DOHH2 (cell line): Measurements from ENCODE around the gene ZBTB16.

Experiments used
- H3F3A ChIP-seq: fragments of 200-600 bp; sonication (generic), shearing (Covaris generic); 2 replicates; pipeline ENCODE4 v1.6.0; 2016; ENCODE audit warnings: antibody characterized with exemption, mild to moderate bottlenecking; ENCODE audit not compliant: control insufficient read depth, insufficient read depth
- H3K27ac ChIP-seq: fragments of 200-600 bp; sonication (generic); 2 replicates; pipeline ENCODE4 v1.5.1; 2014; ENCODE audit warnings: low read depth, mild to moderate bottlenecking, low read length, moderate library complexity
- H3K27me3 ChIP-seq: fragments of 200-600 bp; sonication (generic); 2 replicates; pipeline ENCODE4 v1.6.1; 2014; ENCODE audit warnings: mild to moderate bottlenecking, low read length, mixed read lengths; ENCODE audit not compliant: control insufficient read depth
- H3K36me3 ChIP-seq: fragments of 200-600 bp; sonication (generic); 2 replicates; pipeline ENCODE4 v1.6.1; 2014; ENCODE audit warnings: mild to moderate bottlenecking, low read length, moderate library complexity, mixed read lengths; ENCODE audit not compliant: control insufficient read depth
- H3K4me1 ChIP-seq: fragments of 200-600 bp; sonication (generic); 2 replicates; pipeline ENCODE4 v1.6.1; 2014; ENCODE audit warnings: mild to moderate bottlenecking, low read length, mixed read lengths; ENCODE audit not compliant: control insufficient read depth
- H3K4me2 ChIP-seq: fragments of 200-600 bp; sonication (generic); 2 replicates; pipeline ENCODE4 v1.6.0; 2014; ENCODE audit warnings: mild to moderate bottlenecking, low read length, moderate library complexity
- H3K4me3 ChIP-seq: fragments of 200-600 bp; sonication (generic); 2 replicates; pipeline ENCODE4 v1.5.1; 2014; ENCODE audit warnings: mild to moderate bottlenecking, low read length, mixed read lengths
- H3K79me2 ChIP-seq: fragments of 200-600 bp; sonication (generic); 2 replicates; pipeline ENCODE4 v1.6.1; 2014; ENCODE audit warnings: mild to moderate bottlenecking, low read length, mixed read lengths; ENCODE audit not compliant: control insufficient read depth
- H3K9me2 ChIP-seq: fragments of 200-600 bp; sonication (generic); replicated peaks from 2 replicates; pipeline ENCODE4 v1.6.1; 2014; ENCODE audit warnings: mild to moderate bottlenecking, low read length, mixed read lengths; ENCODE audit not compliant: control insufficient read depth
- H3K9me3 ChIP-seq: fragments of 200-600 bp; sonication (generic); 2 replicates; pipeline ENCODE4 v1.6.1; 2014; ENCODE audit warnings: antibody characterized with exemption, low read length, mixed read lengths; ENCODE audit not compliant: control insufficient read depth, insufficient read depth
- H4K20me1 ChIP-seq: fragments of 200-600 bp; sonication (generic); 2 replicates; pipeline ENCODE4 v1.6.0; 2014; ENCODE audit warnings: low read depth, mild to moderate bottlenecking, antibody characterized with exemption, low read length, moderate library complexity; ENCODE audit not compliant: control insufficient read depth, insufficient read depth
- EZH2phosphoT487 ChIP-seq: fragments of 200-600 bp; sonication (generic); IDR thresholded peaks from 2 replicates; pipeline ENCODE4 v1.6.1; 2017; ENCODE audit warnings: borderline replicate concordance, mild to moderate bottlenecking, antibody characterized with exemption, low read length, moderate library complexity, mixed read lengths
- TF ChIP-seq, protein P1 (sequence below): fragments of 200-600 bp; sonication (generic); IDR thresholded peaks from one replicate; pipeline ENCODE4 v1.5.1; 2014; ENCODE audit warnings: antibody characterized with exemption, mild to moderate bottlenecking, low read depth, low read length; ENCODE audit not compliant: poor library complexity, severe bottlenecking

The ZBTB16 gene

DNA sequence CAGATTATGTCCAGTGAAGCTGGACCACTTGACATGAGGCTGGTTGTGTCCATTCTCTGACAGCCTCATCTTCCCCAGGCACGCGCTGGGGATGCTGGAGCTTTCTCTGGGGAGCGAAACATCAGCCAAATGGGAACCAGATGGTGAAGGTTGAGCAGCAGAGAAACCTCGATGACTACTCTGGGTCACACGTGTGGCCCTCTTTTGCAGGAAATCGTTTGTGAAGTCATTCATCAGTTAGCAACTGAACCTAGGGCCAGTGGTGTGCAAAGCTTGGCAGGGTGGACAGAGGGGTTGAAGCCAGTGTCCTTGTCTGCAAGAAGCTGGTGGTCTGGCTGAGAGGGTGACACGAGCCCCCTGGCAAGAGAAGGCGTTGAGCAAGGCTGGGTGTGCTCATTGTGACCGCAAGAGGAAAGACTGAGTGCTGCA is 109.8 kb downstream of the ZBTB16 start:
- Histone ChIP-seq H3K9me3 (no peaks in the 10 kb centered on the region), H3K4me3 (no peak overlapping the region), H4K20me1 (no peaks in the 10 kb centered on the region), H3K79me2 (no peaks in the 10 kb centered on the region), H3F3A (peaks cover 3% of the 10 kb centered on the region), H3K36me3 (no peaks in the 10 kb centered on the region), H3K4me2 (no peak overlapping the region), H3K27ac (no peak overlapping the region), H3K4me1 (peaks cover 79% of the 10 kb centered on the region), H3K9me2 (no peaks in the 10 kb centered on the region), H3K27me3 (no peaks in the 10 kb centered on the region)
- TF ChIP-seq, protein P1, sequence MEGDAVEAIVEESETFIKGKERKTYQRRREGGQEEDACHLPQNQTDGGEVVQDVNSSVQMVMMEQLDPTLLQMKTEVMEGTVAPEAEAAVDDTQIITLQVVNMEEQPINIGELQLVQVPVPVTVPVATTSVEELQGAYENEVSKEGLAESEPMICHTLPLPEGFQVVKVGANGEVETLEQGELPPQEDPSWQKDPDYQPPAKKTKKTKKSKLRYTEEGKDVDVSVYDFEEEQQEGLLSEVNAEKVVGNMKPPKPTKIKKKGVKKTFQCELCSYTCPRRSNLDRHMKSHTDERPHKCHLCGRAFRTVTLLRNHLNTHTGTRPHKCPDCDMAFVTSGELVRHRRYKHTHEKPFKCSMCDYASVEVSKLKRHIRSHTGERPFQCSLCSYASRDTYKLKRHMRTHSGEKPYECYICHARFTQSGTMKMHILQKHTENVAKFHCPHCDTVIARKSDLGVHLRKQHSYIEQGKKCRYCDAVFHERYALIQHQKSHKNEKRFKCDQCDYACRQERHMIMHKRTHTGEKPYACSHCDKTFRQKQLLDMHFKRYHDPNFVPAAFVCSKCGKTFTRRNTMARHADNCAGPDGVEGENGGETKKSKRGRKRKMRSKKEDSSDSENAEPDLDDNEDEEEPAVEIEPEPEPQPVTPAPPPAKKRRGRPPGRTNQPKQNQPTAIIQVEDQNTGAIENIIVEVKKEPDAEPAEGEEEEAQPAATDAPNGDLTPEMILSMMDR: no peak
- TF ChIP-seq EZH2phosphoT487: no peak

DNA sequence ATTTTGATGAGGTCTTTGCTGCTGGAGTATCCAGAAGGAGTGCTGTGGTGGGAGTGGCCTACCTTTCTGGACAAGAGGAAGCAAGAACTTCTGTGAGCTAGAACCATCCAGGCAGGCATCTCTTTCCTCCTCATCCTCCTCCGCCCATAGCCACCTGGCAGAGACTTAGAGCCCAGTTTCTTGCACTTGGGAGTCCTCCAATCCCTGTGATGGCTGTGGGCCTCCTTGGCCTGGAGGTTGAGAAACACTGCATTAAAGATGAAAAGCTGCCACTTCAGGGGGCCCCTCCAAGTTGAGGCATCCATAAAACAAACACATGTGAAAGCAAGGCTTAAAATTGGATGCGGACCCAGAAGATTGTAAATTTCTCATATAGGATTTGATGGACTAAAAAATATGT is 110.3 kb downstream of the ZBTB16 start:
- H3K27me3 ChIP-seq: no peaks in the 10 kb centered on the region
- no peaks in the 10 kb centered on the region for H3K9me2 ChIP-seq
- no peaks in the 10 kb centered on the region for H3K79me2 ChIP-seq
- H4K20me1 ChIP-seq: no peaks in the 10 kb centered on the region
- H3K4me2 ChIP-seq: no peak overlapping the region
- H3K27ac ChIP-seq: no peak overlapping the region
- no peaks in the 10 kb centered on the region for H3K36me3 ChIP-seq
- TF ChIP-seq, protein P1: no peak
- no peak for TF ChIP-seq EZH2phosphoT487
- H3K4me3 ChIP-seq: no peak overlapping the region
- H3K4me1 ChIP-seq: peaks cover 74% of the 10 kb centered on the region
- H3K9me3 ChIP-seq: no peaks in the 10 kb centered on the region
- H3F3A ChIP-seq: peaks cover 3% of the 10 kb centered on the region

DNA sequence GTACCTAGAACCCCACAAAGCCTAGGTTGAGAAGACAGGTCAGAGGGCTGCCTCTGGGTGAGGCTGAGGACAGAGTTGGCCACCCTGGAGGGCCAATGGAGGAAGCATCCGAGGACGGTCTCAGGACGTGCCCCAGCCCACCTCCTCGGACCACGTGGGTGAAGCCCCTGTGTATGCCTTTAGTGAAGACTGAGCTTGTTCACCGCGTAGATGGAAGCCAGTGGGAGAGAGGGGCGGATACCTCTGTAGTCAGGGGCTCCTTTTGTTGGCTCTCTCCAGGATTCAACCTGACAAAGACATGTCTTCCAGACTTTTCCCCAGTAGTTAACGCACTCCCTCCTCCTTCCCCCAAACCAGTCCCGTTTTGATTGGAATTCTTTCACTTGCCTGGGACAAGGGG is 110.7 kb downstream of the ZBTB16 start:
- Histone ChIP-seq H3K79me2 (no peaks in the 10 kb centered on the region), H3K27ac (no peak overlapping the region), H3K4me3 (no peak overlapping the region), H3F3A (peaks cover 3% of the 10 kb centered on the region), H3K9me2 (no peaks in the 10 kb centered on the region), H3K27me3 (no peaks in the 10 kb centered on the region), H3K36me3 (no peaks in the 10 kb centered on the region), H3K4me1 (peaks cover 70% of the 10 kb centered on the region), H4K20me1 (no peaks in the 10 kb centered on the region), H3K9me3 (no peaks in the 10 kb centered on the region), H3K4me2 (no peak overlapping the region)
- TF ChIP-seq, protein P1: no peak
